ENCODE results near the gene HIGD2B. TPM values are rescaled to one million over a fixed set of nuclear protein-coding genes. Genes with fewer than 3 reads are reported as not detected.
"Not testable (repeated sequence)": the region's sequence is repeated elsewhere in the genome, so short reads cannot be mapped to it uniquely, and the experiment has no call there.

Gene HIGD2B
- total RNA-seq, 4 donors from 2014 or later: not detected

GRCh38 chr15:72648631-72649253, 37.2 kb downstream of the HIGD2B start:
- DNase-seq (ENCODE audit: low spot score in 2 of 2); intact Hi-C loops (cut with DNase I; ENCODE audit: low total_unique reads): not testable (repeated sequence)
- WGBS, 2 donors: 77 to 81% methylated on average over 7 to 9 of the region's 10 CpGs

GRCh38 chr15:72642271-72642670, 43.7 kb downstream of the HIGD2B start:
- WGBS, 2 donors: no CpG with 5 or more reads among the region's 2 CpGs
- H3K4me3 ChIP-seq (ENCODE audit: low read depth, poor library complexity, severe bottlenecking); DNase-seq (ENCODE audit: low spot score in 2 of 2); intact Hi-C loops (cut with DNase I; ENCODE audit: low total_unique reads): not testable (repeated sequence)

More at GRCh38 chr15:72648631-72649253, 37.2 kb downstream of the HIGD2B start:
- not testable (repeated sequence) for H3K4me3 ChIP-seq (ENCODE audit: low read depth, poor library complexity, severe bottlenecking)

GRCh38 chr15:72639759-72640483, 46.1 kb downstream of the HIGD2B start:
- intact Hi-C loops (cut with DNase I; ENCODE audit: low total_unique reads); DNase-seq (ENCODE audit: low spot score in 2 of 2); H3K4me3 ChIP-seq (ENCODE audit: low read depth, poor library complexity, severe bottlenecking): not testable (repeated sequence)
- no CpG with 5 or more reads among the region's 26 CpGs for WGBS, 2 donors

GRCh38 chr15:72636519-72637282, 49.3 kb downstream of the HIGD2B start:
- DNase-seq (ENCODE audit: low spot score in 2 of 2): peak; percentile 77 to 95
- intact Hi-C loops (cut with DNase I; ENCODE audit: low total_unique reads); H3K4me3 ChIP-seq (ENCODE audit: low read depth, poor library complexity, severe bottlenecking): not testable (repeated sequence)
- no CpG with 5 or more reads among the region's 43 CpGs for WGBS, 2 donors

GRCh38 chr15:72629068-72629570, 56.9 kb downstream of the HIGD2B start:
- WGBS, 2 donors: 86 to 89% methylated on average over 6 to 7 of the region's 7 CpGs
- H3K4me3 ChIP-seq (ENCODE audit: low read depth, poor library complexity, severe bottlenecking); intact Hi-C loops (cut with DNase I; ENCODE audit: low total_unique reads): not testable (repeated sequence)
- peak in 1 of 2 donors; percentile 65 for DNase-seq (ENCODE audit: low spot score in 2 of 2)

GRCh38 chr15:72628249-72629067, 57.5 kb downstream of the HIGD2B start:
- whole genome bisulfite sequencing, 2 donors: 94 to 95% methylated on average over 10 to 11 of the region's 11 CpGs
- H3K4me3 ChIP-seq (ENCODE audit: low read depth, poor library complexity, severe bottlenecking); intact Hi-C loops (cut with DNase I; ENCODE audit: low total_unique reads): not testable (repeated sequence)
- DNase-seq (ENCODE audit: low spot score in 2 of 2): peak in 1 of 2 donors; percentile 69

- intact Hi-C loops (cut with DNase I; ENCODE audit: low total_unique reads); H3K4me3 ChIP-seq (ENCODE audit: low read depth, poor library complexity, severe bottlenecking): not testable (repeated sequence)
- 70 to 83% methylated on average over 3 of the region's 3 CpGs for WGBS, 2 donors
- DNase-seq (ENCODE audit: low spot score in 2 of 2): peak in 1 of 2 donors; percentile 25
Observed at GRCh38 chr15:72626153-72626552, 59.8 kb downstream of the HIGD2B start.

Other genes with a start within 250 kb of the HIGD2B start
- gene ARIH1, start 211.9 kb downstream of the HIGD2B start, total RNA-seq: 100 to 1,000 TPM in 3 of 4 donors, 10 to 100 TPM in 1; 71.8 to 126 (median 114) TPM
- under 1 TPM in 1 of 4 donors, not detected in 3; 0.15 TPM for gene GOLGA6B, start 31.5 kb downstream of the HIGD2B start, total RNA-seq
- gene BBS4, start within 50 bp of the HIGD2B start, total RNA-seq: 10 to 100 TPM; 11.4 to 13.9 (median 11.6) TPM
- gene ADPGK, start 97.6 kb upstream of the HIGD2B start, total RNA-seq: 10 to 100 TPM; 31.1 to 83.1 (median 43.1) TPM